ENCODE measurements around the gene PPP1CA. TPM values are rescaled to one million over a fixed set of nuclear protein-coding genes. Genes with fewer than 3 reads are reported as not detected.

Gene PPP1CA
- total RNA-seq: 100 to 1,000 TPM; 261 to 267 TPM

GRCh38 chr11:67401495-67402191, at the start of gene PPP1CA:
Gene PPP1CA (minus strand): TSS chr11:67401858. CDS start chr11:67401782, 76 bp downstream.
- CTCF ChIA-PET: interaction anchor here (0.7 to 5.7 kb wide), 24 partner anchors 10 to 1303 kb away, joined by 3 to 46 read pairs (median 4); partner anchors contain the start of genes CDK2AP2, GRK2, PITPNM1 and POLD4
- intact Hi-C loops (cut with micrococcal nuclease): loop anchor here (1.0 to 5.0 kb wide), 6 partner anchors 19 to 124 kb away; partner anchors contain the start of genes RPS6KB2 and TMEM134
- H3K4me1 Mint-ChIP-seq (ENCODE audit: low read depth): peaks cover 64% of the 10 kb centered on the region
- POLR2A ChIA-PET: interaction anchor here (0.6 to 6.6 kb wide), 14 partner anchors 10 to 213 kb away, joined by 3 to 68 read pairs (median 8); partner anchors contain the start of genes AIP, PTPRCAP, RAD9A and RPS6KB2
- no peaks in the 10 kb centered on the region for H3K9me3 Mint-ChIP-seq
- peaks cover 49% of the 10 kb centered on the region for H3K36me3 Mint-ChIP-seq
- peak within 1 kb of the TSS; percentile 87 for H3K4me3 Mint-ChIP-seq
- DNase-seq: peak; percentile 95
- peak within 1 kb of the TSS; percentile 93 for H3K27ac Mint-ChIP-seq
- H3K27me3 Mint-ChIP-seq: no peaks in the 10 kb centered on the region

GRCh38 chr11:67450796-67451657, 49.4 kb upstream of the PPP1CA start:
- intact Hi-C loops (cut with micrococcal nuclease): no loop called here
- H3K9me3 Mint-ChIP-seq: no peaks in the 10 kb centered on the region
- no peak overlapping the region for H3K27ac Mint-ChIP-seq
- H3K4me3 Mint-ChIP-seq: no peak overlapping the region
- CTCF ChIA-PET: no interaction called here
- peaks cover 33% of the 10 kb centered on the region for H3K4me1 Mint-ChIP-seq (ENCODE audit: low read depth)
- DNase-seq: no peak
- no peaks in the 10 kb centered on the region for H3K36me3 Mint-ChIP-seq
- POLR2A ChIA-PET: interaction anchor here (1.1 to 2.4 kb wide), 3 partner anchors 14 to 49 kb away, joined by 3 to 8 read pairs (median 3); partner anchors contain the start of genes PPP1CA and PTPRCAP
- H3K27me3 Mint-ChIP-seq: no peaks in the 10 kb centered on the region

- Mint-ChIP-seq H3K36me3 (no peaks in the 10 kb centered on the region), H3K9me3 (no peaks in the 10 kb centered on the region), H3K27me3 (no peaks in the 10 kb centered on the region), H3K4me3 (no peak overlapping the region), H3K4me1 (ENCODE audit: low read depth) (peaks cover 50% of the 10 kb centered on the region), H3K27ac (no peak overlapping the region)
- intact Hi-C loops (cut with micrococcal nuclease): no loop called here
- no peak for DNase-seq
- CTCF ChIA-PET: interaction anchor here (0.6 kb wide), 1 partner anchor 12 kb away, joined by 3 read pairs; the partner anchor contains the start of gene PTPRCAP
- POLR2A ChIA-PET: interaction anchor here (0.6 to 2.4 kb wide), 4 partner anchors 12 to 114 kb away, joined by 3 to 8 read pairs (median 4); partner anchors contain the start of genes PPP1CA, PTPRCAP and RPS6KB2
Observed at GRCh38 chr11:67449116-67449844, 47.6 kb upstream of the PPP1CA start.

GRCh38 chr11:67448220-67448609, 46.6 kb upstream of the PPP1CA start:
- intact Hi-C loops (cut with micrococcal nuclease): no loop called here
- no peaks in the 10 kb centered on the region for H3K27me3 Mint-ChIP-seq
- no peak for DNase-seq
- ChIA-PET POLR2A (interaction anchor here (1.3 kb wide), 1 partner anchor 11 kb away, joined by 7 read pairs; the partner anchor contains the start of gene PTPRCAP), CTCF (no interaction called here)
- H3K27ac Mint-ChIP-seq: no peak overlapping the region
- peaks cover 54% of the 10 kb centered on the region for H3K4me1 Mint-ChIP-seq (ENCODE audit: low read depth)
- H3K4me3 Mint-ChIP-seq: no peak overlapping the region
- H3K36me3 Mint-ChIP-seq: no peaks in the 10 kb centered on the region
- no peaks in the 10 kb centered on the region for H3K9me3 Mint-ChIP-seq

- H3K36me3 Mint-ChIP-seq: no peaks in the 10 kb centered on the region
- no peaks in the 10 kb centered on the region for H3K9me3 Mint-ChIP-seq
- peak overlapping the region; percentile 77 for H3K4me3 Mint-ChIP-seq
- peak overlapping the region; percentile 79 for H3K27ac Mint-ChIP-seq
- ChIA-PET POLR2A (interaction anchor here (0.6 to 1.0 kb wide), 2 partner anchors 9 to 15 kb away, joined by 3 to 4 read pairs; no protein-coding TSS in a partner anchor), CTCF (interaction anchor here (0.6 to 1.1 kb wide), 2 partner anchors 44 to 55 kb away, joined by 3 read pairs; partner anchors contain the start of gene PPP1CA)
- intact Hi-C loops (cut with micrococcal nuclease): no loop called here
- H3K4me1 Mint-ChIP-seq (ENCODE audit: low read depth): peaks cover 71% of the 10 kb centered on the region
- no peak for DNase-seq
- no peaks in the 10 kb centered on the region for H3K27me3 Mint-ChIP-seq
Observed at GRCh38 chr11:67445515-67445914, 43.9 kb upstream of the PPP1CA start.

- Mint-ChIP-seq H3K4me1 (ENCODE audit: low read depth) (peaks cover 69% of the 10 kb centered on the region), H3K4me3 (peak overlapping the region; percentile 59), H3K9me3 (no peaks in the 10 kb centered on the region), H3K36me3 (peaks cover 20% of the 10 kb centered on the region), H3K27me3 (no peaks in the 10 kb centered on the region), H3K27ac (peak overlapping the region; percentile 51)
- intact Hi-C loops (cut with micrococcal nuclease): no loop called here
- ChIA-PET POLR2A (interaction anchor here (0.8 to 1.0 kb wide), 2 partner anchors 22 to 43 kb away, joined by 3 read pairs; no protein-coding TSS in a partner anchor), CTCF (interaction anchor here (0.8 kb wide), 1 partner anchor 26 kb away, joined by 3 read pairs; the partner anchor contains the start of gene TMEM134)
- no peak for DNase-seq
Observed at GRCh38 chr11:67442504-67443404, 41.1 kb upstream of the PPP1CA start.

GRCh38 chr11:67441731-67442351, 40.2 kb upstream of the PPP1CA start:
- no peaks in the 10 kb centered on the region for H3K9me3 Mint-ChIP-seq
- peak overlapping the region; percentile 42 for H3K27ac Mint-ChIP-seq
- H3K4me3 Mint-ChIP-seq: no peak overlapping the region
- POLR2A ChIA-PET: no interaction called here
- peaks cover 27% of the 10 kb centered on the region for H3K36me3 Mint-ChIP-seq
- H3K27me3 Mint-ChIP-seq: no peaks in the 10 kb centered on the region
- intact Hi-C loops (cut with micrococcal nuclease): no loop called here
- no peak for DNase-seq
- CTCF ChIA-PET: no interaction called here
- H3K4me1 Mint-ChIP-seq (ENCODE audit: low read depth): peaks cover 60% of the 10 kb centered on the region

GRCh38 chr11:67441098-67441563, 39.5 kb upstream of the PPP1CA start:
- Mint-ChIP-seq H3K27ac (peak overlapping the region; percentile 69), H3K27me3 (no peaks in the 10 kb centered on the region), H3K4me1 (ENCODE audit: low read depth) (peaks cover 57% of the 10 kb centered on the region), H3K4me3 (no peak overlapping the region), H3K36me3 (peaks cover 32% of the 10 kb centered on the region), H3K9me3 (no peaks in the 10 kb centered on the region)
- intact Hi-C loops (cut with micrococcal nuclease): no loop called here
- DNase-seq: no peak
- ChIA-PET CTCF (interaction anchor here (0.9 kb wide), 1 partner anchor 27 kb away, joined by 3 read pairs; no protein-coding TSS in a partner anchor), POLR2A (interaction anchor here (1.0 to 6.8 kb wide), 3 partner anchors 13 to 45 kb away, joined by 3 to 67 read pairs (median 3); partner anchors contain the start of genes AIP and RPS6KB2)

- Mint-ChIP-seq H3K9me3 (no peaks in the 10 kb centered on the region), H3K36me3 (peaks cover 39% of the 10 kb centered on the region), H3K27ac (peak overlapping the region; percentile 95), H3K4me1 (ENCODE audit: low read depth) (peaks cover 55% of the 10 kb centered on the region), H3K4me3 (peak overlapping the region; percentile 85), H3K27me3 (no peaks in the 10 kb centered on the region)
- ChIA-PET CTCF (interaction anchor here (0.9 to 2.4 kb wide), 2 partner anchors 12 to 28 kb away, joined by 3 to 6 read pairs; partner anchors contain the start of gene RPS6KB2), POLR2A (interaction anchor here (0.8 to 6.8 kb wide), 4 partner anchors 12 to 84 kb away, joined by 3 to 67 read pairs (median 4); partner anchors contain the start of genes AIP and RPS6KB2)
- intact Hi-C loops (cut with micrococcal nuclease): no loop called here
- peak; percentile 56 for DNase-seq
Observed at GRCh38 chr11:67440229-67441097, 38.8 kb upstream of the PPP1CA start.

Data from activated CD4-positive, alpha-beta memory T cell treated with anti-CD3 and anti-CD28 coated beads for 36 hours (primary cell).